Renal pelvis (tissue), 4 donors: ENCODE results near the gene TOM1L2. TPM values are rescaled to one million over a fixed set of nuclear protein-coding genes. Genes with fewer than 3 reads are reported as not detected.

ENCODE experiments used
- DNase-seq: peaks from one replicate; pipeline ENCODE4 v3.0.0-alpha.2; 2013
- polyA plus RNA-seq, 3 donors: library from polyadenylated mRNA; unstranded; fragments of 120-200 nt; gene quantifications; one replicate each; pipeline ENCODE4 v1.2.1, GENCODE V29; 2013; ENCODE audit not compliant: insufficient read length in 3 of 3

Gene TOM1L2
- polyA plus RNA-seq, 3 donors: 36.1 to 59.5 (median 52.6) TPM

GRCh38 chr17:17836250-17836817 is 135.9 kb downstream of the TOM1L2 start:
- DNase-seq: peak; percentile 96

- DNase-seq: no peak
Observed at GRCh38 chr17:17835415-17836249, 136.6 kb downstream of the TOM1L2 start.

- no peak for DNase-seq
Observed at GRCh38 chr17:17834974-17835373, 137.2 kb downstream of the TOM1L2 start.

- no peak for DNase-seq
Observed at GRCh38 chr17:17833658-17834357, 138.4 kb downstream of the TOM1L2 start.

- no peak for DNase-seq
Observed at GRCh38 chr17:17832032-17832363, 140.2 kb downstream of the TOM1L2 start.

- DNase-seq: no peak
Observed at GRCh38 chr17:17831208-17832031, 140.8 kb downstream of the TOM1L2 start.

GRCh38 chr17:17830740-17831207 is 141.4 kb downstream of the TOM1L2 start:
- no peak for DNase-seq

GRCh38 chr17:17830269-17830567 is 142.0 kb downstream of the TOM1L2 start:
- no peak for DNase-seq

GRCh38 chr17:17827826-17828621 is 144.2 kb downstream of the TOM1L2 start:
- DNase-seq: no peak

- no peak for DNase-seq
Observed at GRCh38 chr17:17826942-17827785, 145.0 kb downstream of the TOM1L2 start.

- no peak for DNase-seq
Observed at GRCh38 chr17:17826342-17826713, 145.9 kb downstream of the TOM1L2 start.

- DNase-seq: no peak
Observed at GRCh38 chr17:17824783-17825614, 147.2 kb downstream of the TOM1L2 start.

GRCh38 chr17:17824119-17824782 is 147.9 kb downstream of the TOM1L2 start:
- DNase-seq: no peak

- peak; percentile 87 for DNase-seq
Observed at GRCh38 chr17:17823433-17824118, 148.6 kb downstream of the TOM1L2 start.

GRCh38 chr17:17822616-17823015 is 149.6 kb downstream of the TOM1L2 start:
- no peak for DNase-seq

- no peak for DNase-seq
Observed at GRCh38 chr17:17822189-17822588, 150.0 kb downstream of the TOM1L2 start.

GRCh38 chr17:17820463-17821158 is 151.6 kb downstream of the TOM1L2 start:
- no peak for DNase-seq

GRCh38 chr17:17820046-17820445 is 152.2 kb downstream of the TOM1L2 start:
- no peak for DNase-seq
